HG02943 (cell line): ENCODE measurements around the gene MBIP.

Experiments used
- ATAC-seq: cut with Tn5 transposase; IDR thresholded peaks from one replicate; pipeline ENCODE4 v1.9.1; 2021; ENCODE audit warnings: mild to moderate bottlenecking, low read depth, moderate library complexity; ENCODE audit not compliant: unreplicated experiment

The MBIP gene

DNA sequence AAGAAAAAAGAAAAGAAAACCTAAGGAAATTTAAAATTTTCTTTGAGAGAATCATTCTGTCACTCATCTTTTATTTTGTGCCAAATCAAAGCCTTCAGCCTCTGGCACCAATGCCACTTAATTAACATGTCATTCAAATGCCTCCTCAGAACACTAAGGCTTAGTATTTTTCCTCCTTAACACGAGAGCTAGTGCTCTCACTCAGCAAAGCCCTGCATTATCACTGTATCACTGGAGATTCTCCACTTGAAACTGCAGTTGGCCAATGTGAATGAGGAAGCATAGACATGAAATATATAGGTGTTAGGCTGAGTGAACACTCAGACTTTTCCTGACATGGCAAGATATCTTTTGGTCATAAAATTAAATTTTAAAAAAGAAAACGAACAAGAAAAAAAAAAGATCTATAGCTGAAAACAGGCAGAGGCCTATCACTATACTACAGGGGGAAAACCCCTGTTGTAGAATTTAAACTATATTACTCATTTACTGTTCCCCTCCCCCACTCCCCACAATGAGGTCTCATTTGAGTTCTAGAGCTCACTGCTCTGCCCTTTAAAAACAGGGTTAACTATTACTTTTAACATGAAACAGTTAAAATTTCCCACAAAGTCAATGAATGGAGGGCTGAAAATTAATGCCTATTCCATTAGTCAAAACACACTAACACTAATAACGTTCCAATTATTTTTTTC is 5.1 kb downstream of the MBIP start:
- ATAC-seq: no peak

DNA sequence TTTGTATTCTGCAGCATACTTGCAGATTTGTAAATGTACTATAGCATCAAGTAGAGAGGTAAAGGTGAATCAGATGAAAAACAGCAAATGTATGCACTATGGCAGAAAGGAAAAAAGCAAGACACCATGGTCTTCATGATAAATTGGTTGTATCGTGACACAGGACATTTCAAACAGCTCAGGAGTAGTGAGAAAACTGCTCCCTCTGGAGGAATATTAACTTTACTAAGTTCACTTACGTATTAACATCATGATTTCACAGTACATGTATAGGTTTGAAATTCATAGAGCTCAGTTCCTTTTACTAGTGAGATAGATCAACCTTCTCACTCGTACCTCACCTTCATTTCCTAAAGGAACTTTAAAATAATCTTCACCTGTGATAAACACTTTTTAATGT is 6.5 kb downstream of the MBIP start:
- ATAC-seq: no peak

DNA sequence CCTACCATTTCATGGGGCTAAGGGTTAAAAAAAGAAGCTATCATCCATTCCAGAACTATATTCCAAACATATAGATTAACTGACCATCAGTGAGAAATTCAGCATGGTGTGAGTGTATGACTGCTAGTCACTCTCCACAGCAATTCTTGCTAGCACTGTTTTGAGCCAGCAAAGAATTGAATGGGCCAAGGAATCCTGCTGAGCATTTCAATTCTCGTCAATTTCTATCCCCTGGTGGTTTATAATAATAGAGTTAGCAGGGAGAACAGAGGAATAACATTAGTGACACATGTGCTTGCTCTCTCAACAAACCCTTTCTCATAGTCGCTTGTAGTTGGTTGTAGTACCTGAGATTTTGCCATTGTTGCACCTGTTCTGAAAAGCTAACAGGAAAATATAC is 7.2 kb downstream of the MBIP start:
- ATAC-seq: no peak

GRCh38 chr14:36306836-36307235 is 13.6 kb downstream of the MBIP start:
- no peak for ATAC-seq

GRCh38 chr14:36304895-36305294 is 15.5 kb downstream of the MBIP start:
- no peak for ATAC-seq

DNA sequence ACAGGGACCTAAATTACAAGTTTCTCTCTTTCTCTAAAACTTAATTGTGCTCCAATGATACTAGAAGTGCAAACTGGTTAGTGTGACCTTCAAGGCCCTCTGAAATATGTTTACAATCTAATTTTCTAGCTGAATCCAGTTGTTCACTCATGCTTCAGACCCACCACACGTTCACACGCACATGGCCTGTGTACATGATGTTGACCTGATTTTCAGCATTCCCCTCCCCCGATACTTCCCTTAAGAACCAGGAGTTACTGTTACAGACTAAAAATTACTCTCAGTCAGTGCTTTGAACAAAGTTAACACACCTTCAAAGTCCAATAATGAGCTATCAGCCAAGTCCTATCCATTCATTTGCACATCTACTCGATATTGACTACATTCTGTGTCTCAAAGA is 16.5 kb downstream of the MBIP start:
- ATAC-seq: no peak

DNA sequence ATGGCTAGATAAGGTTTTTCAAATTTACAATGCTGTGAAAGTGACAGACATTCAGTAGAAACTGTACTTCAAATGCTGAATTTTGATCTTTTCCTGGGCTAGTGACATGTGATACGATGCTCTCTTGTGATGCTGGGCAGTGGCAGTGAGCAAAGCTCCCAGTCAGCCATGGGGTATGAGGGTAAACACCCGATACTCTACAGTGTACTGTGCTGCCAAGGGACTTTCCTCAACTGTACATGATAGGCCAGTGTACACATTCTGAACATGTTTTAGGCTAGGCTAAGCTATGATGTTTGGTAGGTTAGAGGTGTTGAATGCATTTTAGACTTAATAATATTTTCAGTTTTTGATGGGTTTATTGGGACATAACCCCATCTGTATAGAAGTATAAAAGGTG is 17.6 kb downstream of the MBIP start:
- no peak for ATAC-seq

DNA sequence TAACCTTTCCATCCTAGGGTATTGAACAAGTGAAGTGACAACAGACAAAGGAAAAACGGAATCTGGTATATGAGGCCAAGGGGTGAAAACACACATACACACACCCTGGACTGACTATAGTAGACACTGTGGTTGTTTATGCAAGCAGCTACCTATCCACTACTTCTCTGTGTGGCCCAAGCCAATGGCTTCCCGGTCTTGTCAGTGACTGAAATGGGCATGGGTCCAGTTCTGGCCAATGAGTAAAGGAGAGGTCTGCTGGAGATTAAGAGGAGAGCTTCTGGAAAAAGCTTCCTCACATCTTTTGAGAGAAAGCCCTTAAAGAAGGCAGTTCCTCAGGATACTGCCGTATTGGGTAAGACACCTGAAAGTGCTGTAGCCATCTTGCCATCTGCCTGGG is 19.3 kb downstream of the MBIP start:
- no peak for ATAC-seq

DNA sequence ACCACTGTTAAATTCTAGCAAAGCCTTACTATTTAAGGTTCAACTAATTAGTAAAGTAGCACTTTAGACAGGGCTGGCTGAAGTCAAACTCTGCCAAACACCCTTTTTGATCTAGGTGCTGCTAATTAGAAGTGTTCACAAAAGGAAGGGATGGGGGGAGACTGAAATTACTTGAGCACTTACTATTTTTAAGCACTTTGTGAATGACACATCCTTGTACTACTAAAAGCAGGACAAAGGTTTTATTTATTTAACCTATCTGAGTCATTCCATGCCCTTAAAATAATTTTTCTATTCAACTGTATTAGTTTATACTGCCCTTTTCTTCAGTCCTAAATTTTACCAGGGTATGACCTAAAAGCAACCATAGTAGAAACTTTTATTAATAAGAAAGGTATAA is 20.1 kb downstream of the MBIP start:
- ATAC-seq: no peak

DNA sequence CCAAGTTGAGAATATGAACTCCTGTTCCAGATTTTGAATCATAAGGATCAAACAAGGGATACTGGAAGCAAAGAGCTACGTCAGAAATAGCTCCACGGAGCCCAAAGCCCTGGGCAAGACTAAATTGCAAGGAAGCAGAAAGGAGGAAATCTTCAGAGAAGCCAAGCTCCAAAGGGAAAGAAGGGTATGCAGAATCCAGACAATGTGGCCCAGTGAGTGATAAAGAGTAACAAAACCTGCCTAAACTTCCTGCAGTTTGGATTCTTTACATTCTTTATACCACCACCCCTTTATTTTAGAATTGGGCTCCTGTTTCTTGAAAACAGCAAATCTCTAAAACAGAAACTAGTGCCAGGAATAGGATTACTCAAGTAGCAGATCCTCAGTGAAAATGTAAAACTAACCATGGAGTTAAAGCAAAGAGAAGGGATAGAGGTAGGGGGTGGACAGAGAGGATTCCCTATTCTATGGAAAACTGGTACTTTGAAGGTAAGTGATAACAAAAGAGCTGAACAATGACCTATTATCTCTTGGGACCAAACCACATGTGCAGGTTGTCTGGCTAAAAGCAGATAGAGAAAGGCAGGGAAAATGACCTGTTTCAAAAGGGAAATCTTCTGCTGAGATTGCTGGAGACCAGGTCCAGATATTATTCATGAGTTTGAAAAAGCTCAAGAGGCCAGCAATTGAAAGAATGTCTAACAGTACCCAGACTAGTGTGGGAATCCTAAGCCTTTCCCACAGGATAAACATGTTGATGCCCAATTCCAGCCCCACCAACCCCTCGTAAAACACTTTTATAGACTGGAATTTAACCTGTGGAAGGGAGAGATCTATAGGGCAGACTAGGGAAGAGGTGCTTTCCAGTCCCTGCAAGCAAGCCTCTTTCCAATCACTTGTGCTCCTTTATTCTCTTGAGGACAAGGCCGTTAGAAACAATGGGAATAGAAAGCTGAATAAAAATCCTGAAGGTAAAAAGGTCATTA is 24.5 kb downstream of the MBIP start:
- ATAC-seq: no peak

- ATAC-seq: no peak
These were observed 25.9 kb downstream of the MBIP start for GRCh38 chr14:36294543-36294942.

DNA sequence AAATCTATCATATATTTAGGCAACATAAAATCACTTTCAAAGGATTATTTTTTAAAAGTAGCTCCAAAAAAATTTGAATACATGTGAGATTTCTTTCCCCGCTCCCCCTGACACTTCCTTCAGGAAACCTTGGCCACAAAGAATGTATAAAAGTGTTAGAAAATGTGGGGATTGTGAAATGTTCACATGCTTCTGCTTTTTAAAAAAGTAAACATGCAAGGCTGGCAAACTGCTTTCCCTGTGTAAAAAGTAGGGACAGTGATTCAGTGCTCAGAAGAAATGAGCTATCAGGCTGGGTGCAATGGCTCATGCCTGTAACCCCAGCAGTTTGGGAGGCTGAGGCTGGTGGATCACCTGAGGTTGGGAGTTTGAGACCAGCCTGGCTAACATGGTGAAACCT is 26.6 kb downstream of the MBIP start:
- ATAC-seq: no peak

- no peak for ATAC-seq
These were observed 30.5 kb downstream of the MBIP start for GRCh38 chr14:36289954-36290353.

DNA sequence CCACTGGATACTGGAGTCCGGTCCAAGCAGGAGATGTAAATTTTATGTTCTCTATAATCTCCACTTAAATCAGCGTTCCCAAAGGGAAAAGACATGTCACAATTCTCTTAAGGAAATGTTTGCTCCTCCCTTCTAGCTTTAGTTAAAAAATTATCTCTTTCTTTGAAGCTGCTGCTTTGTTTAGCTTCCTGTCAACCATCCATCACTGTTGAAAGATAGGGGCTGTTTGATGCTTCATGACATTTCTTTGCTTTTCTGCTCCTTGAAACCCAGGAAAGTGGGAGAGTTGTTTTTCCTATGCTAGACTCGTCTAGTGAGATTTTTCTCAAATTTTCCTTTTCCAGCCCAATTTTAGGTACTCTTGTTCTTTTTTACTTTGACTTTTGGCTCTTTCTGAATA is 31.9 kb downstream of the MBIP start:
- no peak for ATAC-seq

GRCh38 chr14:36284971-36285595 is 35.4 kb downstream of the MBIP start:
- no peak for ATAC-seq

GRCh38 chr14:36281309-36281708 is 39.1 kb downstream of the MBIP start:
- no peak for ATAC-seq

GRCh38 chr14:36279306-36280190 is 40.9 kb downstream of the MBIP start:
- ATAC-seq: no peak

GRCh38 chr14:36275741-36276140 is 44.7 kb downstream of the MBIP start:
- ATAC-seq: no peak

DNA sequence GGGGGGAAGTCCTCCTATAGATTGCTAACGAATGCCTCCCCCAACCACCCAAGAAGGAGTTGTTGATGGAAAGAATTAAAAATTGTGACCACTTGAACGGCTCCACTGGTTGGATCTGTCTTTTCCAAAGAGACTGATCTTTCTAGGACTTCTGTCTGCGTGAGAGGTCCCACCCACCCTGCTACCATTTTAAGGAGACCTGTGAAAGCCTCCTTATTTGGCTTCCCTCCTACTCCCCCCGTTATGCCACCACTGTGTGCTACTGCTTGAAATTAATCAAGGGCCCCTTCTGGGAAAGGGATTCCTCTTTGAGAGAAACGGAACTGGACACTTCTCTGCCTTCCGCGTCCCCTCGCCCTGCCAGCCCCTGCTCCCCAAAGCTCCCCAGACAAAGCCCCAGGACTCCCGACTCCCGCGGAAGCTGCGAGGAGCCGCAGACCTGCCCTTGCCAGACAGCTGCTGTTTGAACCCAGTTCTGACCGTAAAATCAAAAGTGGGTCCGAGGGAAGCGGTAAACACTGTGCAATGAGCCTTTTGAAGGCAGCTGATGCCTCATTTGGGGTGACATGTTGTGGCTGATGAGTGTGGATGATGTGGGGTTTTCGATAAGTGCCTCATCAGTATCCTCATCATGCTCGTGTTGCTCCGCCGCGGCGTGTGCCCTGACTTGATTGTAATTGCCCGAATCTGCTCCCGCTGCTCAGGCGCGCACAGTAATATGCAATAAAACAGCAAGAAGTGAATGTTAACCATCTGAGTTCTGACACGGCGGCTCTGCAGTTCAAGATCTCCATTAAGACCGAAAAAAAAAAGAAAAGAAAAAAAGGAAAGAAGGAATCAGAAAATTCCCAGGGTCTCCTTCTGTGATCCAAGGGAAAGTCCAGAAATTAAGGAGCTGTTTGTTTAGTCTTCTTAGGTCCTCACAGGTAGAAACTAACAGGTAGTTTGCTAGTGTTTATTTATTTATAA is 48.2 kb downstream of the MBIP start:
- no peak for ATAC-seq
